T-cell (primary cell): ENCODE data around the gene EIF4A3. TPM values are rescaled to one million over a fixed set of nuclear protein-coding genes. Genes with fewer than 3 reads are reported as not detected.

Source experiments
- ATAC-seq, 4 experiments: fragments of 200-7000 bp in 3 of 4; fragments of 150-1000 bp in 1 of 4; cut with Tn5 transposase; replicated peaks in 1 of 4; 1 replicate in 3 of 4; 2 replicates in 1 of 4; pipeline ENCODE4 v1.10.0; 2021; ENCODE audit warnings: moderate library complexity in 3 of 4, mild to moderate bottlenecking in 2 of 4, moderate number of reproducible peaks in 1 of 4
- CTCF ChIA-PET, 2 donors: fragments of 300-600 bp; sonication (Branson Sonifier 250); formaldehyde crosslinking; loops; one replicate each; lab custom pipeline; 2022; ENCODE audit warnings: antibody characterized with exemption in 2 of 2; lab: Charles Lee
- POLR2A ChIA-PET, 2 donors: fragments of 300-600 bp; sonication (Branson Sonifier 250); formaldehyde crosslinking; loops; one replicate each; lab custom pipeline; 2022; ENCODE audit warnings: antibody characterized with exemption in 2 of 2; lab: Charles Lee
- DNase-seq, 35 experiments: peaks; one replicate each; pipeline versions ENCODE4 v3.0.0 to v3.0.0-alpha.2; 2013 to 2023
- H3K27ac ChIP-seq: one replicate; pipeline ENCODE4 v1.5.1; 2013; ENCODE audit warnings: low read length
- H3K27me3 ChIP-seq, 2 experiments: replicated peaks in 1 of 2; 1 replicate in 1 of 2; 2 replicates in 1 of 2; pipeline versions ENCODE4 v1.6.1 to v1.7.0; 2013; ENCODE audit warnings: low read length in 1 of 2, mixed read lengths in 1 of 2; ENCODE audit not compliant: control insufficient read depth in 2 of 2, insufficient read depth in 2 of 2; ENCODE audit errors: extremely low read depth in 1 of 2
- H3K36me3 ChIP-seq, 2 donors: 1 replicate in 1 of 2; 2 replicates in 1 of 2; pipeline versions ENCODE4 v1.6.1 to v1.7.0; 2013; ENCODE audit warnings: low read length in 1 of 2; ENCODE audit not compliant: control insufficient read depth in 2 of 2, insufficient read depth in 1 of 2; ENCODE audit errors: extremely low read depth in 1 of 2
- H3K4me1 ChIP-seq, 2 experiments: 1 replicate in 1 of 2; 2 replicates in 1 of 2; pipeline versions ENCODE4 v1.6.1 to v1.7.0; 2013; ENCODE audit warnings: low read length in 2 of 2, mixed read lengths in 1 of 2; ENCODE audit not compliant: insufficient read depth in 2 of 2, control insufficient read depth in 1 of 2; ENCODE audit errors: extremely low read depth in 1 of 2
- H3K4me3 ChIP-seq, 2 donors: 1 replicate in 1 of 2; 2 replicates in 1 of 2; pipeline versions ENCODE4 v1.5.1 to v1.7.0; 2013; ENCODE audit warnings: mild to moderate bottlenecking in 2 of 2, low read length in 1 of 2, moderate library complexity in 1 of 2; ENCODE audit not compliant: control insufficient read depth in 1 of 2; ENCODE audit errors: extremely low read depth in 1 of 2
- H3K9me3 ChIP-seq: 2 replicates; pipeline ENCODE4 v1.7.0; 2013
- H3K27ac Mint-ChIP-seq, 2 donors: one replicate each; pipeline ENCODE4 v1.8.0; 2020 to 2021; ENCODE audit warnings: mild to moderate bottlenecking in 2 of 2, mixed read lengths in 2 of 2
- H3K27me3 Mint-ChIP-seq, 2 donors: one replicate each; pipeline ENCODE4 v1.8.0; 2021 to 2022; ENCODE audit warnings: mixed read lengths in 2 of 2
- H3K36me3 Mint-ChIP-seq: one replicate; pipeline ENCODE4 v1.8.0; 2021; ENCODE audit warnings: mixed read lengths
- H3K4me1 Mint-ChIP-seq, 3 donors: one replicate each; pipeline ENCODE4 v1.8.0; 2020 to 2022; ENCODE audit warnings: mixed read lengths in 3 of 3, mild to moderate bottlenecking in 1 of 3
- H3K4me3 Mint-ChIP-seq, 3 donors: one replicate each; pipeline ENCODE4 v1.8.0; 2020 to 2022; ENCODE audit warnings: mild to moderate bottlenecking in 3 of 3, mixed read lengths in 3 of 3, moderate library complexity in 3 of 3
- H3K9me3 Mint-ChIP-seq, 3 donors: one replicate each; pipeline ENCODE4 v1.8.0; 2020 to 2022; ENCODE audit warnings: mixed read lengths in 3 of 3
- WGBS: methylation state at CpG from one replicate; pipeline ENCODE4 v1.1.5; 2013; ENCODE audit warnings: missing lambda C conversion rate; ENCODE audit not compliant: insufficient coverage; 5-methylcytosine and 5-hydroxymethylcytosine counted together
- total RNA-seq, 35 experiments: library from RNA in 6 of 35; stranded (reverse) in 6 of 35; fragments of 120-200 nt in 1 of 35; gene quantifications; one replicate each; pipeline versions ENCODE4 v1.2.1 to v1.2.4 and lab custom pipeline; 2013 to 2026

Gene EIF4A3
- total RNA-seq, 5 donors from 2014 or later (not counting 1 experiment from before 2014, with no cell fraction given) = 70.1 to 105 (median 71.4) TPM

- no peak for DNase-seq
These were observed 33.9 kb downstream of the EIF4A3 start for GRCh38 chr17:80113033-80113484.

GRCh38 chr17:80112471-80113032, 34.4 kb downstream of the EIF4A3 start:
- H3K9me3 Mint-ChIP-seq = peaks cover 0 to 7% (median 0%) of the 10 kb centered on the region in 3 donors
- ChIA-PET CTCF (no interaction called here), POLR2A (no interaction called here)
- Histone ChIP-seq H3K4me3 (no peak overlapping the region), H3K4me1 (no peaks in the 10 kb centered on the region), H3K27me3 (no peaks in the 10 kb centered on the region), H3K36me3 (peaks cover 0 to 6% of the 10 kb centered on the region in 2 donors), H3K27ac (no peak overlapping the region), H3K9me3 (no peaks in the 10 kb centered on the region)
- ATAC-seq = no peak
- H3K4me3 Mint-ChIP-seq = no peak overlapping the region
- H3K27ac Mint-ChIP-seq = no peak overlapping the region
- H3K27me3 Mint-ChIP-seq = no peaks in the 10 kb centered on the region
- WGBS = 91% methylated on average over 18 of the region's 24 CpGs
- H3K4me1 Mint-ChIP-seq = no peaks in the 10 kb centered on the region
- no peaks in the 10 kb centered on the region for H3K36me3 Mint-ChIP-seq
- no peak for DNase-seq

More at GRCh38 chr17:80113033-80113484, 33.9 kb downstream of the EIF4A3 start:
- H3K36me3 ChIP-seq = peaks cover 0 to 6% of the 10 kb centered on the region in 2 donors
- H3K9me3 Mint-ChIP-seq = peaks cover 0 to 7% (median 0%) of the 10 kb centered on the region in 3 donors
- ATAC-seq = no peak
- no peaks in the 10 kb centered on the region for H3K36me3 Mint-ChIP-seq
- H3K27ac Mint-ChIP-seq = no peak overlapping the region
- H3K4me1 ChIP-seq = no peaks in the 10 kb centered on the region
- ChIA-PET POLR2A (no interaction called here), CTCF (no interaction called here)
- H3K9me3 ChIP-seq = no peaks in the 10 kb centered on the region
- no peak overlapping the region for H3K4me3 Mint-ChIP-seq
- no peak overlapping the region for H3K4me3 ChIP-seq
- H3K27me3 Mint-ChIP-seq = no peaks in the 10 kb centered on the region
- H3K27me3 ChIP-seq = no peaks in the 10 kb centered on the region
- no peaks in the 10 kb centered on the region for H3K4me1 Mint-ChIP-seq
- 93% methylated on average over 13 of the region's 20 CpGs for WGBS
- no peak overlapping the region for H3K27ac ChIP-seq

- ChIA-PET CTCF (no interaction called here), POLR2A (no interaction called here)
- 81% methylated on average over 21 of the region's 26 CpGs for WGBS
- Histone ChIP-seq H3K27ac (no peak overlapping the region), H3K36me3 (peaks cover 0 to 6% of the 10 kb centered on the region in 2 donors), H3K27me3 (no peaks in the 10 kb centered on the region), H3K4me1 (no peaks in the 10 kb centered on the region), H3K4me3 (no peak overlapping the region), H3K9me3 (no peaks in the 10 kb centered on the region)
- no peak for ATAC-seq
- Mint-ChIP-seq H3K27ac (no peak overlapping the region), H3K36me3 (no peaks in the 10 kb centered on the region), H3K4me3 (no peak overlapping the region), H3K27me3 (no peaks in the 10 kb centered on the region), H3K9me3 (peaks cover 0 to 7% (median 0%) of the 10 kb centered on the region in 3 donors), H3K4me1 (no peaks in the 10 kb centered on the region)
- no peak for DNase-seq
These were observed 35.0 kb downstream of the EIF4A3 start for GRCh38 chr17:80111702-80112470.

- Histone ChIP-seq H3K27me3 (no peaks in the 10 kb centered on the region), H3K4me1 (no peaks in the 10 kb centered on the region), H3K9me3 (no peaks in the 10 kb centered on the region), H3K36me3 (peaks cover 0 to 6% of the 10 kb centered on the region in 2 donors), H3K27ac (no peak overlapping the region), H3K4me3 (no peak overlapping the region)
- H3K27ac Mint-ChIP-seq = no peak overlapping the region
- POLR2A ChIA-PET = no interaction called here
- no peaks in the 10 kb centered on the region for H3K4me1 Mint-ChIP-seq
- H3K4me3 Mint-ChIP-seq = no peak overlapping the region
- no peak for ATAC-seq
- 95% methylated on average over 16 of the region's 21 CpGs for WGBS
- H3K36me3 Mint-ChIP-seq = peaks cover under 1% of the 10 kb centered on the region
- CTCF ChIA-PET = no interaction called here
- H3K9me3 Mint-ChIP-seq = peaks cover 0 to 7% (median 0%) of the 10 kb centered on the region in 3 donors
- no peaks in the 10 kb centered on the region for H3K27me3 Mint-ChIP-seq
- no peak for DNase-seq
These were observed 35.8 kb downstream of the EIF4A3 start for GRCh38 chr17:80110927-80111701.

- Histone ChIP-seq H3K36me3 (peaks cover 0 to 6% of the 10 kb centered on the region in 2 donors), H3K4me1 (no peaks in the 10 kb centered on the region), H3K4me3 (no peak overlapping the region), H3K27me3 (no peaks in the 10 kb centered on the region), H3K27ac (no peak overlapping the region), H3K9me3 (no peaks in the 10 kb centered on the region)
- DNase-seq (no peak), ATAC-seq (no peak)
- H3K27me3 Mint-ChIP-seq = no peaks in the 10 kb centered on the region
- ChIA-PET POLR2A (no interaction called here), CTCF (no interaction called here)
- H3K36me3 Mint-ChIP-seq = peaks cover 2% of the 10 kb centered on the region
- H3K4me1 Mint-ChIP-seq = no peaks in the 10 kb centered on the region
- H3K27ac Mint-ChIP-seq = no peak overlapping the region
- 29% methylated on average over 1 of the region's 9 CpGs for WGBS
- H3K4me3 Mint-ChIP-seq = no peak overlapping the region
- peaks cover 0 to 4% (median 0%) of the 10 kb centered on the region in 3 donors for H3K9me3 Mint-ChIP-seq
These were observed 36.5 kb downstream of the EIF4A3 start for GRCh38 chr17:80110447-80110812.

GRCh38 chr17:80109713-80110446, 37.0 kb downstream of the EIF4A3 start:
- ChIA-PET POLR2A (no interaction called here), CTCF (no interaction called here)
- no peaks in the 10 kb centered on the region for H3K9me3 ChIP-seq
- H3K4me1 ChIP-seq = no peaks in the 10 kb centered on the region
- Mint-ChIP-seq H3K9me3 (no peaks in the 10 kb centered on the region), H3K36me3 (peaks cover 2% of the 10 kb centered on the region), H3K27ac (no peak overlapping the region), H3K4me3 (no peak overlapping the region), H3K4me1 (no peaks in the 10 kb centered on the region), H3K27me3 (no peaks in the 10 kb centered on the region)
- DNase-seq (no peak), ATAC-seq (no peak)
- no peaks in the 10 kb centered on the region for H3K27me3 ChIP-seq
- peaks cover 0 to 6% of the 10 kb centered on the region in 2 donors for H3K36me3 ChIP-seq
- WGBS = 93% methylated on average over 22 of the region's 30 CpGs
- no peak overlapping the region for H3K4me3 ChIP-seq
- H3K27ac ChIP-seq = no peak overlapping the region
